Fibroblast of lung (primary cell): ENCODE data around the gene TP53AIP1.

Experiments
- EZH2 ChIP-seq: IDR thresholded peaks from 2 replicates; pipeline ENCODE4 v1.5.1; 2012; ENCODE audit warnings: low read length, control low read depth, mild to moderate bottlenecking; ENCODE audit errors: missing control alignments
- TF ChIP-seq, protein P1 (sequence below), 2 donors: IDR thresholded peaks in 1 of 2; conservative IDR thresholded peaks in 1 of 2; 1 replicate in 1 of 2; 2 replicates in 1 of 2; pipeline ENCODE4 v1.5.1; 2011 to 2012; ENCODE audit warnings: low read length in 2 of 2, control low read depth in 1 of 2, inconsistent platforms in 1 of 2, low read depth in 1 of 2, mild to moderate bottlenecking in 1 of 2

DNA sequence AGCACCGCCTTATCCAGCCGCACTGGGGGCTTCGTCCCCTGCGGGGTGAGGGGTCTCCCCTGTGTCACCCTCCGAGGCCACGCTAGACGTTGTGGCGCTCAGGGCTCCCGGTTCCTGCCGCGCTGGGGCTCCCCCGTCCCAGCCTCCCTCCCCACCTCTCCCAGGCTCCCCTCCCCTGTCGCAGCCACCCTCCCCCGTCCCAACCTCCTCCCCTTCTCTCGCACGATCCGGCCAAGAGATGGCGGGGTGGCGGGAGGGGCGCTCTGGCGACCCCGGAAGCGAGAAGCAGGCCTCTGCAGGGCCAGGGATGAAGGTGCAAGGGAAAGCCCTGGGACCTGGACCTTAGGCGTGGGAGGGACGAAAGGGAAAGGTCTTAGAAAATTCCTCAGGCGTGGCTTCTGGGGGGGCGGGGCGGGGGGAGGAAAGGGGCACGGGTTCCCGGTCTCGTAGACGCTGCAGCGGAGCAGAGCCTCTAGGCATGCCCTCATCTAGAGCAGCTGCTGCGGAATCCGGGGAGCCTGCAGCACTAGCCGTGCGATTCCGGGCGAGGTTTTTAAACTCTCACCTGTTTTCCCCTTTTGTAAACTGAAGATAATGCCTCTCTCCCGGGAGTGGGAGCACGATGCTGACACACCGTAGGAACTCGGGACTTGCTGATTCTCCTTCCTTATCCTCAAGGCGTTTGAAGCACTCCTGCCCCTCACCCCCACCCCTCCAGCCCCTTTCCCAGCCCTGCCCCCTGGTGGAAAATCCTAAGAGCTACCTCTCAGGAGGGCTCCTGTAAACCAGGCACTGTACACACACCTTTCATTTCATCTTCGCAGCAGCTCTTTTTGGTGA lies 37.1 kb downstream of the TP53AIP1 start:
- TF ChIP-seq, protein P1, sequence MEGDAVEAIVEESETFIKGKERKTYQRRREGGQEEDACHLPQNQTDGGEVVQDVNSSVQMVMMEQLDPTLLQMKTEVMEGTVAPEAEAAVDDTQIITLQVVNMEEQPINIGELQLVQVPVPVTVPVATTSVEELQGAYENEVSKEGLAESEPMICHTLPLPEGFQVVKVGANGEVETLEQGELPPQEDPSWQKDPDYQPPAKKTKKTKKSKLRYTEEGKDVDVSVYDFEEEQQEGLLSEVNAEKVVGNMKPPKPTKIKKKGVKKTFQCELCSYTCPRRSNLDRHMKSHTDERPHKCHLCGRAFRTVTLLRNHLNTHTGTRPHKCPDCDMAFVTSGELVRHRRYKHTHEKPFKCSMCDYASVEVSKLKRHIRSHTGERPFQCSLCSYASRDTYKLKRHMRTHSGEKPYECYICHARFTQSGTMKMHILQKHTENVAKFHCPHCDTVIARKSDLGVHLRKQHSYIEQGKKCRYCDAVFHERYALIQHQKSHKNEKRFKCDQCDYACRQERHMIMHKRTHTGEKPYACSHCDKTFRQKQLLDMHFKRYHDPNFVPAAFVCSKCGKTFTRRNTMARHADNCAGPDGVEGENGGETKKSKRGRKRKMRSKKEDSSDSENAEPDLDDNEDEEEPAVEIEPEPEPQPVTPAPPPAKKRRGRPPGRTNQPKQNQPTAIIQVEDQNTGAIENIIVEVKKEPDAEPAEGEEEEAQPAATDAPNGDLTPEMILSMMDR (conservative IDR thresholded peaks at IDR 0.05 in 1 of 2, IDR thresholded peaks at IDR 0.05 in 1 of 2; ENCODE audit: low read depth in 1 of 2, low read length in 2 of 2) = peak; percentile 46 to 48
- no peak for TF ChIP-seq EZH2
